Calu3 (cell line): Measurements from ENCODE around the gene TSHZ2. TPM values are rescaled to one million over a fixed set of nuclear protein-coding genes. Genes with fewer than 3 reads are reported as not detected.

Experiments used
- BruUV-seq: library from RNA; stranded (reverse); fragments of 400-500 nt; replicated peaks from 2 replicates; lab custom pipeline; 2021; lab: Mats Ljungman, UMichigan
- CTCF ChIA-PET: fragments of 300-600 bp; sonication (Branson Sonifier 250); formaldehyde crosslinking; loops from one replicate; lab custom pipeline; 2022; ENCODE audit warnings: antibody characterized with exemption; lab: Charles Lee
- DNase-seq: peaks from one replicate; pipeline ENCODE4 v3.0.0; 2022
- H3K27ac Mint-ChIP-seq: one replicate; pipeline ENCODE4 v1.8.0; 2022; ENCODE audit warnings: mixed read lengths; ENCODE audit not compliant: unreplicated experiment
- H3K27me3 Mint-ChIP-seq: one replicate; pipeline ENCODE4 v1.8.0; 2022; ENCODE audit warnings: mixed read lengths; ENCODE audit not compliant: unreplicated experiment
- H3K36me3 Mint-ChIP-seq: one replicate; pipeline ENCODE4 v1.8.0; 2022; ENCODE audit warnings: mild to moderate bottlenecking, moderate library complexity, mixed read lengths; ENCODE audit not compliant: insufficient read depth, unreplicated experiment
- H3K4me1 Mint-ChIP-seq: one replicate; pipeline ENCODE4 v1.8.0; 2022; ENCODE audit warnings: mild to moderate bottlenecking, low read depth, mixed read lengths; ENCODE audit not compliant: unreplicated experiment
- H3K4me3 Mint-ChIP-seq: one replicate; pipeline ENCODE4 v1.8.0; 2022; ENCODE audit warnings: mild to moderate bottlenecking, low read depth, moderate library complexity, mixed read lengths; ENCODE audit not compliant: unreplicated experiment
- H3K9me3 Mint-ChIP-seq: one replicate; pipeline ENCODE4 v1.8.0; 2022; ENCODE audit warnings: low read depth, mixed read lengths; ENCODE audit not compliant: unreplicated experiment
- intact Hi-C: fragments of 100-400 bp; cut with micrococcal nuclease; formaldehyde crosslinking; loops from one replicate; pipeline ENCODE4 v1.10.0; 2022; ENCODE audit not compliant: unreplicated experiment
- total RNA-seq: library from RNA; stranded (reverse); gene quantifications from 2 replicates; pipeline ENCODE4 v1.2.3, GENCODE V29; 2022
- TF ChIP-seq, protein P1 (sequence below): fragments of 200-600 bp; IDR thresholded peaks from one replicate; pipeline ENCODE4 v1.8.0; 2022; ENCODE audit warnings: antibody characterized with exemption; ENCODE audit not compliant: unreplicated experiment

Gene TSHZ2
- total RNA-seq, 1 experiment from 2014 or later = not detected

DNA sequence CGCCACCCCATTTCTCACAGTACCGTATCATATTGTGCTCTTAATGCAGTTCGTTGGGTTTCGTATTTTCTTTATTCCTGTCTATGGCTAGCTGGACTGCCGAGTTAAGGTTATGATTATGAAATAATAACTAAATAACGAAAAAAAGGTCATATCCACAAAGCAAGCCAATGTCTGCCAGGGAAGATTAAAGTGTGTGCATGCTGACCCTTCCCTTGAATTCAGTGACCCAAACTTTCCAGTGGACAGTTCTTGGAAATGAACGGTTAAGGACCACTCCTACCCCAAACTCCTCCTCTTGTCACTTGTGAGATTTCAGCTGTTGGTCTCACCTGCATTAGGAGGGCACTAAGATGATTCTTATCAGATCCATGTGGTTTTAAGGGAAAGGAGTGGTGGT, 449.9 kb downstream of the TSHZ2 start:
- CTCF ChIA-PET = no interaction called here
- Mint-ChIP-seq H3K9me3 (peaks cover 3% of the 10 kb centered on the region), H3K4me1 (no peaks in the 10 kb centered on the region), H3K27ac (no peak overlapping the region), H3K36me3 (no peaks in the 10 kb centered on the region), H3K27me3 (peaks cover 50% of the 10 kb centered on the region), H3K4me3 (no peak overlapping the region)
- BruUV-seq = no TSS peak
- intact Hi-C loops = no loop called here
- no peak for DNase-seq
- TF ChIP-seq, protein P1, sequence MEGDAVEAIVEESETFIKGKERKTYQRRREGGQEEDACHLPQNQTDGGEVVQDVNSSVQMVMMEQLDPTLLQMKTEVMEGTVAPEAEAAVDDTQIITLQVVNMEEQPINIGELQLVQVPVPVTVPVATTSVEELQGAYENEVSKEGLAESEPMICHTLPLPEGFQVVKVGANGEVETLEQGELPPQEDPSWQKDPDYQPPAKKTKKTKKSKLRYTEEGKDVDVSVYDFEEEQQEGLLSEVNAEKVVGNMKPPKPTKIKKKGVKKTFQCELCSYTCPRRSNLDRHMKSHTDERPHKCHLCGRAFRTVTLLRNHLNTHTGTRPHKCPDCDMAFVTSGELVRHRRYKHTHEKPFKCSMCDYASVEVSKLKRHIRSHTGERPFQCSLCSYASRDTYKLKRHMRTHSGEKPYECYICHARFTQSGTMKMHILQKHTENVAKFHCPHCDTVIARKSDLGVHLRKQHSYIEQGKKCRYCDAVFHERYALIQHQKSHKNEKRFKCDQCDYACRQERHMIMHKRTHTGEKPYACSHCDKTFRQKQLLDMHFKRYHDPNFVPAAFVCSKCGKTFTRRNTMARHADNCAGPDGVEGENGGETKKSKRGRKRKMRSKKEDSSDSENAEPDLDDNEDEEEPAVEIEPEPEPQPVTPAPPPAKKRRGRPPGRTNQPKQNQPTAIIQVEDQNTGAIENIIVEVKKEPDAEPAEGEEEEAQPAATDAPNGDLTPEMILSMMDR = no peak

DNA sequence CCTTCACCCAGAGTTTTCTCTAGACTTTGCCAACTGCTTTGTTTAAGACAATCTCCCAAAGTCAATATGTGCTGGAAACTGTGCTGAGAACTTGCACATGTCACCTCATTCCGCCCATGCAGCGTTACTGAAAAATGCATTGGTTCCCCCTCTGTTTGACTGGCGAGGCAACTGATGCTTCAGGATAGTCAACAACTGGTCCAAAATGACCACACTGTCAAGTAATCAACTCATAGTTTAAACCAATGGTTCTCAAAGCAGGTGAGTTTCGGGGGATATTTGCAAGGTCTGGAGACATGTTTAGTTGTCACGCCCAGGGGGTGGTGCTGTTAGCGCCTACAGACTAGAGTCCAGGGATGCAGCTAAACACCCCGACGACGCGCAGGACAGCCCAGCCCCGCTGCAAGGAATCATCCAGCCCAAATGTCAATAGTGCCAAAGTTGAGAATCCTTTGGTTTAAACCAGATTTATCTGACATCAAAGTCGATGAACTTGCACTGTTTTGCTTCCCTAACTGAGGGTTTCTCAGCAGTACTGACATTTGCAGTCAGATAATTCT, 451.5 kb downstream of the TSHZ2 start:
- Mint-ChIP-seq H3K36me3 (no peaks in the 10 kb centered on the region), H3K27me3 (peaks cover 50% of the 10 kb centered on the region), H3K27ac (no peak overlapping the region), H3K4me1 (no peaks in the 10 kb centered on the region), H3K4me3 (no peak overlapping the region), H3K9me3 (peaks cover 3% of the 10 kb centered on the region)
- CTCF ChIA-PET = no interaction called here
- no peak for DNase-seq
- TF ChIP-seq, protein P1 = no peak
- intact Hi-C loops = no loop called here
- BruUV-seq = no TSS peak

DNA sequence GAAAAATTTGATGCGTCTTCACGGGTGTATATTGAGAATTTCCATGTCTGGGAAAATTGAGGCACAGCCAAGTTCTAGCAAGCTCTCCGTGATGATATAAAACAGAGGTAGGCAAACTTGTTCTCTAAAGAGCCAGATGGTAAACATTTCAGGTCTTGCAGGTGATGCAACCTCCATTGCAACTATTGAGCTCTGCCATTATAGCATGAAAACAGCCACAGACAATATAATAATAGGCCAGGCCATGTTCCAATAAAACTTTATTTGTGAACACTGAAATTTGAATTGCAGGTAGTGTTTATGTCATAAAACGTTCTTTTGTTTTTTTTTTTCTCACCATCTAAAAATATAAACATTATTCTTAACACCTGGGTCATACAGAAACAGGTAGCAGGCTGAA, 453.3 kb downstream of the TSHZ2 start:
- peaks cover 56% of the 10 kb centered on the region for H3K27me3 Mint-ChIP-seq
- H3K4me1 Mint-ChIP-seq = no peaks in the 10 kb centered on the region
- H3K4me3 Mint-ChIP-seq = no peak overlapping the region
- CTCF ChIA-PET = no interaction called here
- H3K9me3 Mint-ChIP-seq = peaks cover 3% of the 10 kb centered on the region
- no peak overlapping the region for H3K27ac Mint-ChIP-seq
- intact Hi-C loops = no loop called here
- no TSS peak for BruUV-seq
- TF ChIP-seq, protein P1 = no peak
- no peak for DNase-seq
- no peaks in the 10 kb centered on the region for H3K36me3 Mint-ChIP-seq

DNA sequence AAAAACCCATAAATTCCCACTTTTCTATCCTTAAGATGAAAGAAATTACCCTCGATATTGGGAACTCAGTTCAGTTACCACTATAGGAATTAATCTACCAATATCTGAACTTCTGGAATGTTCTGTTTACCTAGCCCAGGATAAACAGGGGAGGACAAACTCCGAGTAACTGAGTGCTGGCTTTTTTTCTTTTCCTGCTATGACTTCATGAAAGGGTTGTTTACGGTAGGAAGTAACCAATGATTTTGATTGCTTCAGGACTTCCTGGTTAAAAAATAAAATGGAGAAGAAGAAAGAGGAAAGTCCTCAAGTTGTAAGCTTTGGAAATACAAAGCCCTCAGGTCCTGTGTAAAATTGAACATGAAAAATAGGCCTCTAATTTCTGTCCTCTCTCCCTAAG, 453.8 kb downstream of the TSHZ2 start:
- BruUV-seq = no TSS peak
- no peaks in the 10 kb centered on the region for H3K4me1 Mint-ChIP-seq
- CTCF ChIA-PET = no interaction called here
- intact Hi-C loops = no loop called here
- TF ChIP-seq, protein P1 = no peak
- H3K36me3 Mint-ChIP-seq = no peaks in the 10 kb centered on the region
- H3K9me3 Mint-ChIP-seq = peaks cover 3% of the 10 kb centered on the region
- no peak overlapping the region for H3K4me3 Mint-ChIP-seq
- H3K27me3 Mint-ChIP-seq = peaks cover 56% of the 10 kb centered on the region
- no peak for DNase-seq
- H3K27ac Mint-ChIP-seq = no peak overlapping the region
